ENCODE measurements around the gene RUNX3. TPM values are rescaled to one million over a fixed set of nuclear protein-coding genes. Genes with fewer than 3 reads are reported as not detected.
A peak's percentile ranks its signal among the peaks of the same experiment; 100 is the strongest.

RUNX3 gene
- polyA plus RNA-seq, 3 donors, result 4.4 to 27.9 (median 6.7) TPM

GRCh38 chr1:24931146-24931467 lies 1.0 kb upstream of the RUNX3 start:
- intact Hi-C loops (cut with micrococcal nuclease), result loop anchor here (5.0 kb wide), 3 partner anchors 36 to 171 kb away; no protein-coding TSS in a partner anchor
- Histone ChIP-seq H3K4me1 (ENCODE audit: control insufficient read depth in 1 of 2, insufficient read depth in 2 of 2, low read length in 2 of 2) (peaks cover 39 to 57% of the 10 kb centered on the region in 2 donors), H3K27me3 (ENCODE audit: control insufficient read depth in 2 of 2, insufficient read depth in 2 of 2, low read length in 2 of 2) (peaks cover 0 to 59% of the 10 kb centered on the region in 2 donors), H4K20me1 (ENCODE audit: insufficient read depth, low read length) (peaks cover 33% of the 10 kb centered on the region), H3K27ac (ENCODE audit: low read depth in 1 of 2, low read length in 2 of 2) (peak overlapping the region in 1 of 2 donors; percentile 74), H2AFZ (ENCODE audit: insufficient read depth, low read depth, low read length, poor library complexity, severe bottlenecking) (no peak overlapping the region), H3K36me3 (replicated peaks in 1 of 2; ENCODE audit: control insufficient read depth in 1 of 2, insufficient read depth in 2 of 2, low read length in 2 of 2) (peaks cover under 1 to 4% of the 10 kb centered on the region in 2 donors), H3K4me2 (replicated peaks; ENCODE audit: extremely low read depth, low read length, poor library complexity, severe bottlenecking) (peak overlapping the region; percentile 74), H3K79me2 (ENCODE audit: insufficient read depth, low read length) (peaks cover 6% of the 10 kb centered on the region), H3K9me3 (replicated peaks in 1 of 2; ENCODE audit: control insufficient read depth in 1 of 2, insufficient read depth in 1 of 2, low read length in 2 of 2) (no peaks in the 10 kb centered on the region), H3K9ac (ENCODE audit: insufficient read depth, low read length, poor library complexity, severe bottlenecking) (no peak overlapping the region), H3K4me3 (replicated peaks in 1 of 3; ENCODE audit: low read depth in 2 of 3, low read length in 3 of 3) (no peak overlapping the region)
- no peak for DNase-seq
- Mint-ChIP-seq H3K4me1 (peaks cover 34% of the 10 kb centered on the region), H3K27ac (peak overlapping the region in 3 of 7 donors; percentile 24 to 79 (median 58)), H3K4me3 (peak overlapping the region; percentile 70 to 78), H3K9me3 (peaks cover 0 to 17% (median 2%) of the 10 kb centered on the region in 7 donors), H3K27me3 (ENCODE audit: low read depth in 3 of 3) (peaks cover 26 to 70% (median 64%) of the 10 kb centered on the region in 3 donors), H3K36me3 (peaks cover 14 to 18% of the 10 kb centered on the region in 2 donors)
- WGBS (ENCODE audit: insufficient coverage), result 93% methylated on average over 19 of the region's 21 CpGs
- TF ChIP-seq CTCF (IDR thresholded peaks at IDR 0.05), result no peak

GRCh38 chr1:24929398-24930259 lies 447 bp downstream of the RUNX3 start:
- peak overlapping the region in 6 of 7 donors; percentile 86 to 93 (median 89) for H3K27ac Mint-ChIP-seq
- H2AFZ ChIP-seq (ENCODE audit: insufficient read depth, low read depth, low read length, poor library complexity, severe bottlenecking), result peak overlapping the region; percentile 70
- peak overlapping the region; percentile 47 to 81 for H3K27ac ChIP-seq (ENCODE audit: low read depth in 1 of 2, low read length in 2 of 2)
- peaks cover 24 to 33% of the 10 kb centered on the region in 2 donors for H3K36me3 Mint-ChIP-seq
- peaks cover 26 to 69% (median 68%) of the 10 kb centered on the region in 3 donors for H3K27me3 Mint-ChIP-seq (ENCODE audit: low read depth in 3 of 3)
- H3K4me3 ChIP-seq (replicated peaks in 1 of 3; ENCODE audit: low read depth in 2 of 3, low read length in 3 of 3), result peak overlapping the region; percentile 68 to 85 (median 69)
- peaks cover 36% of the 10 kb centered on the region for H3K4me1 Mint-ChIP-seq
- peaks cover 39 to 57% of the 10 kb centered on the region in 2 donors for H3K4me1 ChIP-seq (ENCODE audit: control insufficient read depth in 1 of 2, insufficient read depth in 2 of 2, low read length in 2 of 2)
- H3K9me3 Mint-ChIP-seq, result peaks cover 0 to 17% (median 2%) of the 10 kb centered on the region in 7 donors
- TF ChIP-seq CTCF (IDR thresholded peaks at IDR 0.05), result no peak
- peak overlapping the region; percentile 80 for H3K9ac ChIP-seq (ENCODE audit: insufficient read depth, low read length, poor library complexity, severe bottlenecking)
- under 1% methylated on average over 129 of the region's 129 CpGs for WGBS (ENCODE audit: insufficient coverage)
- peaks cover 47% of the 10 kb centered on the region for H4K20me1 ChIP-seq (ENCODE audit: insufficient read depth, low read length)
- peak; percentile 51 to 57 (median 53) for DNase-seq
- intact Hi-C loops (cut with micrococcal nuclease), result loop anchor here (2.0 to 5.0 kb wide), 5 partner anchors 38 to 173 kb away; no protein-coding TSS in a partner anchor
- peaks cover 7 to 16% of the 10 kb centered on the region in 2 donors for H3K36me3 ChIP-seq (replicated peaks in 1 of 2; ENCODE audit: control insufficient read depth in 1 of 2, insufficient read depth in 2 of 2, low read length in 2 of 2)
- peaks cover 0 to 59% of the 10 kb centered on the region in 2 donors for H3K27me3 ChIP-seq (ENCODE audit: control insufficient read depth in 2 of 2, insufficient read depth in 2 of 2, low read length in 2 of 2)
- H3K4me3 Mint-ChIP-seq, result peak overlapping the region; percentile 93
- peaks cover 6% of the 10 kb centered on the region for H3K79me2 ChIP-seq (ENCODE audit: insufficient read depth, low read length)
- no peaks in the 10 kb centered on the region for H3K9me3 ChIP-seq (replicated peaks in 1 of 2; ENCODE audit: control insufficient read depth in 1 of 2, insufficient read depth in 1 of 2, low read length in 2 of 2)
- H3K4me2 ChIP-seq (replicated peaks; ENCODE audit: extremely low read depth, low read length, poor library complexity, severe bottlenecking), result peak overlapping the region; percentile 74
